IPS-NIHi7 (cell line): ENCODE measurements around the gene PPP1R14C.

Experiments
- DNase-seq: peaks from one replicate; pipeline ENCODE4 v3.0.0; 2012; ENCODE audit warnings: mixed read lengths; ENCODE audit errors: extremely low spot score

The PPP1R14C gene

DNA sequence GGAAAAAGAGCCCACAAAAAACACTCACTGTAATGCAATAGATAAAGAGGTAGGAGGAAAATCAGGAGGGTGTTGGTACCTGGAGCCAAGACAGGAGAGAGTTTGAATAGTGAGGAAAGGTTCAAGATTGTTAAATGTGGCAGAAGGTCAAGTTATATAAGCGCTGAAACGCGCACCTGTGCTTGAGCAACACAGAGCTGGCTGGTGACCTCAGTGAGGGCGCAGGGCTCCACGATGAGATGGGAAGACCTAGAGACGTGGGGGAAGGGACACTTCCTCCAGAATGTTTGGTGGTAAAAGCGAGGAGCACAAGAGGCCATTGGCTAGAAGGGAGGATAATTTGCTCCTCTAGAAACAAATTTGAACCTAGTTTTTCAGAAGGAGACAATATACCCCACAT, 4.2 kb upstream of the PPP1R14C start:
- no peak for DNase-seq

DNA sequence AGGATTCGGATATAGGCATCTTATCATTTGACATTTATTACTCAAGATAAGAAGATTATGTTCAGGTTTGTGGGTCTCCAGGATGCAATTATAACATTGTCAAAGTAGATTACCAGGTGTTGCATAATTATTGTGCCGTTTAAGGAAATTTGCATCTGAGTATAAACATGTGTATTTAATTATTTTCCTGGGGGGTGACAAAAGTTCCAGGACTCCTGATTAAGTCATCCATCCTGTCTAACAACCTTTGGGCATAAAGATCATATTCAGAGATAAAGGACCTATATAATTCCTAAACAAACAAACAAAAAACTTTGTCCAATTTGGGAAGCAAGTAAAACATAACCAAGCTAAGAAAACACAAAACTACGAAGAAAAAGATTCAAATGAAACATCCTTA, 3.3 kb upstream of the PPP1R14C start:
- DNase-seq: no peak

DNA sequence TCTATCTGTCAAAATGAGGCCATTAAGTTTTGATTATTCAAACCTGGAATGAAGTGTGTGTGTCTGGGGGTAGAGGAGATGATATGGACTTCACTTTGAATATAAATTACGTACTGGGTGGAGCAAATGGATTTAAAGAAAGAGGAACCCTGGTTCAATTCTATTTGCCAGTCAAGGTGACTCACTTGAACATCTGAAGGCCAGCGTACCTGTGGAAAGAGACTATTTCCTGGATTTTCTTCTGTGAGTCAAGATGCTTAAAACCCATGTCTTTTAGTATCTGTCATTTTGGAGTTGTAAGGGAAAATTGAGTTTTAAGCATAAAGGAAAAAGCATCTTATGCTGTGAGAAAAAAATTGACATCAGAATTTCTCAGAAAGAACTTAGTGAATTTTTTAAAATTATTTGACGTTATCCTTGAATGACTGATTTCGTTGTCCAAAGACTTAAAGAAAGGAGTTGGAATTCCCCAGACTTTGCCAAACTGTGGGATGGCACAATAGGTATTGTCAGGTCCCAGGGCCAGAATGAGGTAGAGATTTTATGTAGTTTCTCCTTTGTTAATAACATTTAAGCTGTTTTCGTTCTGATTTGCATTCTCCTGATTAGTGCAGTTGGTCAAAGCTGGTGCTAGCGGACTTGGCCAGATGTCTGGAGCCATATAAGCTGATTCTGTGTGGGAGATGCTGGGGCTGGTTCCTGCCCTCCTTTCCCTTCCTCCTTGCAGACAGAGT, 2.4 kb upstream of the PPP1R14C start:
- no peak for DNase-seq

DNA sequence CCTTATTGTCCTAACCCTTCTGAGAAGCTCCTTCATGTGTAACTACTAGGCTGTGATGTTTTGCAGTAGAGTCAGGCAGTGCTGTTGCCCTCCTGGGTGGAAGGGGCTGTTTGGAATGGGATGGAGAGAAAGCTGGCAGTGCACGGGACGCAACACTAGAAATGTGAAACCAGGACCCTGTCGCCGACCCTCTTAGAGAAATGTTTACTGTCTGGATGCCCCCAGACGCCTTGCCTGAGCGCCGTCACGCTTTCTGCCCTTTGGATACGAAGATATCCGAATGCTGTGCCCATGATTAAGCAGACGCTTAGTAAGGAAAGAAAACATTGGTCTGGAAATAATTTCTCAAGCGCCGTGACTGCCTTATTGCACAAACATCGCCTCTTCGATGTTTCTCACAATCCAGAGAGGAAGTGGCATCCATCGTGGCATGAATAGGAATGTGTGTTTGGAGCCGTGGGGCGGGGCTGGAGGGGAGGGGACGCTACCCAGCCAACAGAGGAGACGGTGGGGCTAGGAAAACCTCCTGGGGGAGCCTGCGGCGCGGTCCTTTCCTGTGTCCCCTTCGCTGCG, 661 bp upstream of the PPP1R14C start:
- peak; percentile 31 for DNase-seq

DNA sequence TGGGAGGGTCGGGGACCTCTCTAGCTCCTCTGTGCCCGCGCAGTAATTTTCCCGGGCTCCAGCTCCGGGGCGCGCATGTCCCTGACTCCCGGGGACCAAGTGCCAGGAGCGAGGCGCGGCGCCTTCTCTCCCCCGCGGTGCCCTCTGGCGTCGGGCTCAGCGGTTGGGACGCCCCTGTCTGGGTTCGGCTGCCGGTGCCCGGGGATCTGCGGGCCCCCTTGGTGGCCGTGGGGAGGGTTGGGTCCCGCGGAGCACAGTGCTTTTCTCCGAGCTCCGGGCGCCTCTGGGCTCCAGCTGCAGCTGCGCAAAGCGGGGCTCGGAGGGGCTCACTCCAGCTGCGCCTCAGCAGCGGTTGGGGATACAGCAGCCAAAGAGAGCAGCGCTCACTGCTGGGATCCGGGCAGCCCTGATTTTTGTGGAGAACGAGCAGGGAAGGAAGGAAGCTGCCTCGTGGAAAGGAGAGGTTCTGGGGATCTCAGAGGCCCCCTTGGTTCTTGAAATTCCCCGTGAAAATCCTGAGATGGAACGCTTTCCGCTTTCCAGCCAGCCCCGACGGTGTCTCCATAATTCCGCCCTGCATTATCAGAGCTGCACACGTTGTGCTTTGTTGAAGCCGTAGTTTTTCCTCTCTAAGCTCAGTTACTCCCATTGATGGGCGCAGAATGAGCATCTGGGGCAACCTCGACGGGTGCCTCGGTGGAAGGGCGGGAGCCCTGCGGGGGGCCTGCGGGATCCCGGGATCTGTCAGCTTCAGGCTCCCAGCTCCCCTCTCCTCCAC, 861 bp downstream of the PPP1R14C start:
- DNase-seq: no peak

DNA sequence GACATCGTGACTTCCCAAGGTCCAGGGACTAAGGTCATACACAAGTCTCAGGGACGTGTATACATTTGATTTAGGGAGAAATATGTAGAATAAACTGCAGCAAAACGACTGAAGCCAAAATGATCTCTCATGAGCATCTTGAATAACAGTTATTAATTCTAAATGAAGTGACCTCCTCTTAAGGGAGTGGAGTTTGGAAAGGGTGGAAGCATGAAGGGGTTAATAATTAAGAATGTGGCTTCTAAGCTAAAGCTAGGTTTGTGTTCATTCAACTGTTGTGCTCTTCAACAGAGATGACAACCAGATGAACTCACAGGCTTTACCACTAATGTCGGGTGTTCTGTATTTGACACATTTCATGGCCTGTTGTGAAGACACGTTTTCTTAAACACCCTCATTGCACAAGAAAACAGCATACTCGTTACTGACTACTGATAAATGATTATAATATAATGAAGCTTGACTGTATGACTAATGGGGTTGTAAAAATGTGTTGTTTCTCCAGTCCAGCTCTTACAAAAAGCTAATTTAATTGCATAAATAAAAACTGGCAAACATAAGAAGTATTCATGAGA, 1.5 kb downstream of the PPP1R14C start:
- no peak for DNase-seq

DNA sequence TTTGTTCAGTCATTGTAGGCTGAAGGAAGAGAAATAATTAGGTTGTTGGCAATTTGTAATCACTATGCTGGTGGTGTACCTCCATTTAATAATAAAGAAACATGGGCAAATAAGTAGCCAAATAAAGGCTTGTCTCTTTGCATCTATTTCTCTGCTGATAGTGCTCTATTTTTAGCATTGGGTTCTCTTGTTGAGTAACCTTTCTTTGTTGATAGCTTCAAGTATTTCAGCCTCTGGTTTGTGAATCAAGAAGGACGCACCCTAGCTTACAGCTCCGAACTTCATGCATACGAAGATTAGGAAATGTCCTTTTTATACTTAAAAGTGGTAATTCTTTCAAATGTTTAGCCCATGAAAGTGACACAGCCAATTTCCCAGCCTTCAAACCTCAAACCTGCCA, 2.6 kb downstream of the PPP1R14C start:
- DNase-seq: no peak

DNA sequence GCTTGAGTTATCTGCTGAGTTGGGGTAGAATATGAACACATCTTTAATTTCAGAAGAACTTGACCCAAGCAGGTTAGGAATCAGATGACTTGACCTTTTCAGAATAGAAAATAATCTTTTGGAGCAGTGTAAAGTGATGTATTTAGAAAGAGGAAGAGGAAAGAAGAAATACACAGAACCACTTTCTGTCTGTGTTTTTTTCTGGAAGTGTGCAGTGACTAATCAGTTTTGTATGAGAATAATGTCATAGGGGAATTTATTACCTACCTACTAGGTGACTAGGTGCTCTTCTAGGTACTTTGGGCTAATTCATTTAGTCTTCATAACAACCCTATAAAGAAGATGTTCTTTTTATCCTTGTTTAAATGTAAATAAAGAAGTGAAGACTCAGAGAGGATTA, 3.0 kb downstream of the PPP1R14C start:
- DNase-seq: no peak

DNA sequence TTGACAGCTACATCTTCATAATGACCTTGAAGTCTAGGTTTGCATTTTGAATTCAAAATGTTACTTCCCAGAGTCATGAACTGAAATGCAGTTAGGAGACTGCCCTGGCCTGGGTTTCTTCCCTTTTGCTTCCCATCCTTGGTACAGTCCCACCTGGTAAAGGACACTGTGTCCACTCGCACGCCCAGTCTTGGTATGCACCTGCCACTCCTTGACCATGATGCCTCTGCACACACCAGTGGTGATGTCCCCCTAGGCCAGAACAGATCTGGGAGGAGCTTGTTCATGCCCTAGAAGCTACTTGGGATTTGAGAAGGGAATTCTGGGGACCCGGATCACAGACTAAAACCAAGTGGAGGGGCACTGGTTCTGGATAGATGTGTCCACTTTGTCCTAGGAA, 3.6 kb downstream of the PPP1R14C start:
- DNase-seq: no peak

DNA sequence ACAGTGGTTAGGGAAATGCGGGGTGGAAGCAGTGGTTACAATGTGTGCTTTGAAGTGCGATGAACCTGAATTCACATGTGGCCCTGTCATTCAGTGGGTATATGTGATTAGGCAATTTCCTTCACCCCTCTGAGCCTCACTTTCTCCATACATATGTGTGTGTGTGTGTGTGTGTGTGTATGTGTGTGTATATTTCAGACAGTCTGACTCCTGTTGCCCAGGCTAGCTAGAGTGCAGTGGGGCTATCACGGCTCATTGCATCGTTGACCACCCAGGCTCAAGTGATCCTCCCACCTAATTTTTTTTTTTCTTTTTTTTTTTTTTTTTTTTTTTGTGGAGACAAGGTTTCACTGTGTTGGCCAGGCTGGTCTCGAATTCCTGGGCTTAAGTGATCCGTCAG, 6.3 kb downstream of the PPP1R14C start:
- DNase-seq: no peak

DNA sequence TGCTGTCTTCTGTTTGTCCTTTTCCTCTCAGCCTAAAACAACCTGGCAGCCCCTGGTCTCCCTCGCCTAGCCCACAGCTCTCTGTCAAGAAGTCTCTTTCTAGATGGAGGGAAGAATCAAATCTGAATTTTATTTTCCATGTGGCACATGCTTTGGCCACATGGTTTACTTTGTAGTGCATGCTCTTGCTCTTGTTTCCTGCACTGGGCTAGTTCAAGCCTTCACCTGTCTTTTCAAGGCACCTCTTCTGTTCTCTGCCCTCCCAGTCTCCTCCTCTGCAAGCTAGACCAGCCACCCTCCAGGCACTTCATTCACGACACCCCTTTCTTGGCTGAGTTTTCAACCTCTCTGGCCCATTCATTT, 7.6 kb downstream of the PPP1R14C start:
- no peak for DNase-seq

DNA sequence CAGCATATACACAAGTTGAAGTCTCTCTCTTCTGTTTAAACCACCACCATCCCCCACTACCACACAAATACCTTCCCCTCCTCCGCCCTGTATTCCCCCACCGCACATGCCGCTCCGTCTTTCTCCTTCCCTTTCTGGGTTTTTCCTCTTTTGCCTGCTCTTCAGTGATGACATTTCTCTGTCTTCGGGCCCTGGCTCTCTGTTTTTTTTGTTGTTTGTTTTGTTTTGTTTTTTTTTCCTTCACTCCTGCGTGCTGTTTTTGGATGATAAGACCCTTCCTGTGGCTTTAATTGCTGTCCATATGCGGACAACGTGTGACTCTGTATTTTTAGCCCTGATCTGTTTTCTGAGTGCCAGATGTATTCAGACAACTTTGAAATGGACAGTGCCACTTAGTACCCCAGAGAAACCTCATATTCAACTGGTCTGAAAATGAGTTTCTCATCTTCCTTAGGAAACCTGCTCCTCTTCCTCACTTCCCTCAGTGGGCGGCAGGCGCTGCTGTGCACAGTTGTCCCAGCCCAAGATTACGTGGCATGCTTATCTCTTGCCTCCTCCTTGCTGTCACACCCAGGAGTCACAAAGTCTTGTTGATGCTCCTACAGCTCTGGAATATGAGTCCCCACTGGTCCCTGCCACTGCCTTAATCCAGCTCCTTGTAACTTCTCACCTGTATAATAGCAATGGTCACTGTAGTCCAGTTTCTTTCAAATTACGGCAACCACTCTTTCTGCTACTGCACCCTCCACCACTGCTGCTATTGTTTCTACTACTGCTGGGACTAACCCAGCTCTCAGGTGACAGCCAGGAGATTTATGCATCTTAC, 8.2 kb downstream of the PPP1R14C start:
- DNase-seq: no peak

DNA sequence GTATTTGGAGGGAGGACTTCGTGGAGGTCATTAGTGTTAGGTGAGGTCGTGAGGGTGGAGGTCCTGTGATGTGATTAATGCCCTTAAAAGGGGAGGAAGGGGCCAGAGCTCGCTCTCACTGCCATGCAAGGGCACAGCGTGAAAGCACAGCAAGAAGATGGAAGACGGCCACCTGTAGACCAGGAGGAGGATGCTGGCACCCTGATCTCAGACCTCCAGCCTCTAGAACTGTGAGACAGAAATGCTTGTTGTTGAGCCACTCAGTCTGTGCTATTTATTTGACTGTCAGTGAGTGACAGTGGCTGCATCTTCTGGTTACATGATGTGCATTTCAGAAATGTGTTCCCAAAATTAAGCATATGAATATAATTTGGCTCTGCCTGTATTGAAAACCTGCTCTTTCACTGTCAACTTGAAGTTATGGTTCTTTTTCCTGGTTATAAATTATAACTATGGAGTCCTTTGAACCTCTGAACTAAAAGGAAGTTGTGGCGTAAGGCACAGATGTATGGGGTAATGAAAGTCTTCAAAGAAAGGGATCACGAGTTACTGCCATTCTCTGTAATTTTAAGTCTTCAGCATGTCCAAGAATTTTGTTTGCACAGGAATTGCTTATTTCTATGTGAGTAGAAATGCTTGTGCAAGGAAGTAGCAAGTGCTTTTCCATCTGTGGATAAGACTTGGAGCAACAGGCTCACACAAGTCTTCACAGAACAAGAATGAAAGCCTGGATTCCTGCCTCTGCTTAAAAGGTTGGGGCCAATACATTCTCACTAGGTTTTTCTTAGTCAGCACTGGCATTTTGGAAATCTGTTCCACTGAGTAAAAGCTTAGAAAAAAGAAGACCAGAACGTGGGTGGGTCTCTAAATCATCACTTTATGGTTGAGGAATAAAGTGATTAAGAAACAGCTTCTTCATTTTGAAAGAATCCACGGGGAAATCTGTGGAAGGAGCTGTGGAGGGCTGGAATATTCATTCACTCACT, 10.3 kb downstream of the PPP1R14C start:
- DNase-seq: no peak

DNA sequence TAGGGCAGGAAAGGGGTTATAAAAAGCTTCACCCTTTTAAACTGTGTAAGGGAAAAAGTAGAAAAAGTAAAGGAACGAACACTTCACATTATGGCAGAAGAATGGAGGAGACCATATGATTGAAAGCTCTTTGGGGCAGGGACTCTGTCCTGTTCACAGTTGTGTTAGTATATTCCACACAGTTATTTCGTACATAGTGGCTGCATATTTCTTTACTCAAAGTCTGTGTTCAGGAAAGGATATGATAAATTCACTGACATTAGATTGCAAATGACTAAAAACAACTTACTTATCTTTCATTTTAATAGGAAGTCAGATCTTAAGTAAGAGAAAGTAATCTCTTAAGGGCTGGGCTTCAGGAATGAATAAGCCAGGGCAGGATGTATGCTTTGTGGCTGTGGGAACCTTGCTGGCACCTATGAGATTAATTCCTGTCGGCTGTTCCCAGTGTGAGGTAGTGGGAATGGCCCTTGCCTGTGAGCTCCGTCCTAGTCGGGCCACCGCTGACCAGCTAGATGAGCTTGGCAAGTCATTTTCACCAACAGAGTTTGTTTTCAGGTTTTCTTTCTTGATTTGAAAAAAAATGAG, 11.2 kb downstream of the PPP1R14C start:
- DNase-seq: no peak

DNA sequence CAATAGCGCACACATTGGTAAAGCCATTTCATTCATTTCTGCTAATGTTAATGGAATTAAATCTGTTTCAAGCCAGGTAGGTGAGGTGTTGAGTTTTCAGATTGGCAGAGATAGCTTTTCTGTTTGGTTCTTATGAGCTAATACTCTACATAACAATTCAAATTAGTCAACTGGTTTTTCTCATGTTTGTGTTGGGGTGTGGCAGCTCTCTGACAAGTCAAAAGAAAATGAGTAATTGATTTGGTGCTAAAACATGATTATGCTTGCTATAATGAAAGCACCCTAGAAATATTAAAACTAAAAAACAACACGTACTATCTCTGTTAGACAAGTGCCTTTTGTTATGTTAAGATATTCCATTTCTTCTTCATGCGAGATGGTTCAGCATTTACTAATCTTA, 13.6 kb downstream of the PPP1R14C start:
- DNase-seq: no peak

DNA sequence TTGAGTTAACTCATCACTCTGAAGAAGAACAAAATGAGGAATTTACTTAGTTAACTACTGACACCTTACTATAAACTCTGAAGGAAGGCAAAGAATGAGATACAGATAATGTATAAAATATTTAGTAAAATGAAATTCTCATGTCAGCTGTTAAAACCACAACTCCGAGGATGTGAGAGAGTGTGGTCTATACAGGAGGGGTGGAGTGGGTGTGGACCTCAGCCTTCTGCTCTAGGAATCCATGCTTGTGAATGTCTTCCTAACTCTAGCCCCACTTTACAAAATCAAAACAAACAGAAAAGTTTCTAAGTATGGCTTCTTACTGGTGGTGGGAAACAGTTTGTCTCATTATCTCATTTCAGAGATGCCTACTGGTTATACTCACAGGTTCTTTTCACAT, 14.2 kb downstream of the PPP1R14C start:
- DNase-seq: no peak

DNA sequence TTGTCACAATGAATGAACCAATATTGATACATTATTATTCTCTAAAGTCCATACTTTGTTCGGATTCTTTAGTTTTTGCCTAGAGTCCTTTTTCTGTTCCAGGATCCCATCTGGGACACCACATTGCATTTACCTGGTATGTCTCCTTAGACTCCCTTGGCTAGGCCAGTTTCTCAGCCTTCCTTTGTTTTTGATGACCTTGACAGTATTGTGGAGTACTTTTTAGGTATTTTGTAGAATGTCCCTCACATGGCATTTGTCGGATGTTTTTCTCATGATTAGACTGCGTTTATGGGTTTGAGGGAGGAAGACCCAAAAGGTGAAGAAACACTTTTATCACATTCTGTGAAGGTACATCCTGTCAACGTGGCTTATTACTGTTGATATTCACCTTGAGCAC, 16.9 kb downstream of the PPP1R14C start:
- no peak for DNase-seq

DNA sequence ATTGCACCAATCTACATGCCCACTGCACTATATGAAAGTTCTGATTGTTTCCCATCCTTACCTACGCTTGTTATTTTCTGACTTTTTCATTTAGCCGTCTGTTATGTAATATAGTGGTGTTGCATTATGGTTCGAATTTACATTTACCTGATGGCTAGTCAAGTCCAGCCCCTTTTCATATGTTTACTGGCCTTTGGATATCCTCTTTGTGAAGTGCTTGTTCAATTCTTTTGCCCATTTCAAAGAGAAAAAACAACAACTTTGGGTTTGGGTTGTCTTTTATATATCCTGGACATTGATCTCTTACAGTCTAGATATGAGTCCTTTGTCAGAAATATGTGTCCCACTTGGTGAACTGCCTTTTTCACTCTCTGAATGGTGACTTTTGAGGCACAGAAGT, 21.1 kb downstream of the PPP1R14C start:
- DNase-seq: no peak

DNA sequence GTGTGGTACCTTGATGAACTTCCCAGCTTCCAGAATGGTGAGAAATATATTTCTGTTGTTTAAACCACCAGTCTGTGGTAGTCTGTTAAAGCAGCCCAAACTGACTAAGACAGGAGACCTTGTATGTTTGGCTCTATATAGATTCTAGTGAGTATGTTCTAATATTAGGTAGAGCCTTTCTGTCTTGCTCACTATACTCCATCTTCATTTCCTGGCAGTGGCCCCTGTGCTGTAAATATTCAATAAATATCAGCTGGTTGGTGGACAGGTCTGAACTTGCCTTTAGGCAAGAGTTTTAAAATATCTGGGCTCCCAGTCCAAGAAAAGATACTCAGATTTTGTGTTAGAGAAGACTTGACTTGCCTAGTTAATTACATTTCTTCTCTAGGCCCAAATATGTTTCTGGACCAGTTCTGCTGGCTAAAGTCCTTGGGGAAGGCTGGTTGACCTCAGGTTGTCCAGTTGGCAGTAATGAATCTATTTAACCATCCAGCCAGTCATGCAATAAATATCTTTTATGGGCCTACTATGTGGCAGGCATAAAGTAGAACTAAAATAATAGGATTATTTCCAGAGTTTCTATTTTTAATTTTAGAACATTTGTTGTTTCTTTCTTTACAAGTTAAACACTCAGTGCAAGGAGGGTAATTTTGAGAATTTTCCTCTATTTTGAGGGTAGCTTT, 22.3 kb downstream of the PPP1R14C start:
- DNase-seq: no peak

DNA sequence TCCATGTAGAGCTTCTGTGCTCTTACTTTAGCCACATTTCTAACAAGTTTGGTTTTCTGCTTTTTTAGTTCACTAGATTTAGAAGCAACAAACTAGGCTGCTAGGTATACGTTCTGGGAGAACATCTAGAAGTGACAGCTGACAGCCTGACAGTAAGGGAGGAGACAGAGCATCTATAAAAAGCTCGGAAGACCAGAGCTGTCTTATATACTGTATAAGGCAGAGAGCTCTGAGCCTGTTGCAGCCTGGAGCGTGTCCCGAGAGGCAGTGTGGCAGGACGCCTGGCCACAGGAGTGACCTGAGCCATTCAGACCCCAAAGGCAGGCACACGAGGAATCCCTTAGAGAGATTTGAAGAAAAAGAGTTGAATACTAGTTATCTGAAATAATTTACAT, 24.6 kb downstream of the PPP1R14C start:
- DNase-seq: no peak
